ENCODE results near the gene LIMCH1.

The LIMCH1 gene

GRCh38 chr4:41599192-41599786 is 61.3 kb downstream of the LIMCH1 start:
- Histone ChIP-seq H3K9ac (no peak overlapping the region), H3K4me2 (no peak overlapping the region), H3K4me1 (0 out of 2 replicates have a peak, but pooled peaks cover 4% of the 10 kb centered on the region), H3K36me3 (no peaks in the 10 kb centered on the region), H3K27ac (no peak overlapping the region), H3K4me3 (no peak overlapping the region), H3K9me3 (no peaks in the 10 kb centered on the region), H4K20me1 (no peaks in the 10 kb centered on the region), H3K27me3 (no peaks in the 10 kb centered on the region)
- TF ChIP-seq Cebpa-rat (IDR thresholded peaks at IDR 0.05) = no peak

GRCh38 chr4:41600243-41600912 is 62.4 kb downstream of the LIMCH1 start:
- Histone ChIP-seq H3K27ac (no peak overlapping the region), H3K36me3 (no peaks in the 10 kb centered on the region), H4K20me1 (no peaks in the 10 kb centered on the region), H3K27me3 (no peaks in the 10 kb centered on the region), H3K4me2 (no peak overlapping the region), H3K9me3 (no peaks in the 10 kb centered on the region), H3K4me3 (no peak overlapping the region), H3K9ac (no peak overlapping the region), H3K4me1 (no peaks in the 10 kb centered on the region)
- TF ChIP-seq Cebpa-rat (IDR thresholded peaks at IDR 0.05) = no peak

DNA sequence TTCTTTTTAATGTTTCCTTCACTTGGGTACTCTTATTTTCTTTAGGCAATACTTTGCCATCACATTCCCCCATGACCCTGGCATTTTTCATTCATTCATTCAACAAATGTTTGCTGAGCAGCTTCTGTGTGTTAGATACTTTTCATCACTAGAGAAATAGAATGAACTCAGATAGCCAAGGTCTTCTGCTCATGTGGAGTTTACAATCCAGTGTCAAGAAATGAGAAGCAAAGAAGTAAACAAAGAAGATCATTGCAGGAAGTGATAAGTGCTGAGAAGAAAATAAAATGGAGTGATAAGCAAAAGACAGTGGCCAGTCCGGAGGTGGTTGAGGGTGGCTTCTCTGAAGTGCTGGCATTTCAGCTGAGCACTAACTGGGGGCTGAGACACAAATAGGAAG is 63.1 kb downstream of the LIMCH1 start:
- TF ChIP-seq Cebpa-rat (IDR thresholded peaks at IDR 0.05) = no peak

DNA sequence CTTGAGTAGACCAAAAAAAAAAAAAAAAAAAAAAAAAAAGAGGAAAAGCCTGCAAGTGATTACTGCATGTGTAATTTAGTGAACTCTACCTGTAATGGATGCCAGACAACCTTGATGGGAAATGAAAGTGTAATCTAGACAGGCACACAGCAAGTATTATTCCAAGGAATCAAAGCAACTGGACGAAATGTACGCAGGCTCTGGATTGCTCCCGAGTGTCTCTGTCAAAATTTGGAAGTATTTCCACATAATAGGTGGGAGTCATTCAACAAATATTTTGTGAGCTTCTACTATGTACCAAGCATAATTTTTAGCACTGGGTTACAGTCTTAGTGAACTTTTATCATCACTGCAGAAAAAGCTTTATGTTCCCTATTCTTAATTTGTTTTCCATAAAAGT is 64.2 kb downstream of the LIMCH1 start:
- Histone ChIP-seq H3K4me2 (no peak overlapping the region), H3K36me3 (no peaks in the 10 kb centered on the region), H3K4me1 (no peaks in the 10 kb centered on the region), H3K9me3 (no peaks in the 10 kb centered on the region), H3K27me3 (no peaks in the 10 kb centered on the region), H3K4me3 (no peak overlapping the region), H3K9ac (no peak overlapping the region), H3K27ac (no peak overlapping the region), H4K20me1 (no peaks in the 10 kb centered on the region)
- no peak for TF ChIP-seq Cebpa-rat (IDR thresholded peaks at IDR 0.05)

More for the DNA sequence above, 63.1 kb downstream of the LIMCH1 start:
- no peaks in the 10 kb centered on the region for H4K20me1 ChIP-seq
- H3K27ac ChIP-seq = no peak overlapping the region
- H3K4me1 ChIP-seq = no peaks in the 10 kb centered on the region
- no peak overlapping the region for H3K4me3 ChIP-seq
- no peaks in the 10 kb centered on the region for H3K36me3 ChIP-seq
- H3K4me2 ChIP-seq = no peak overlapping the region
- H3K9ac ChIP-seq = no peak overlapping the region
- no peaks in the 10 kb centered on the region for H3K9me3 ChIP-seq
- no peaks in the 10 kb centered on the region for H3K27me3 ChIP-seq

GRCh38 chr4:41602886-41603498 is 65.0 kb downstream of the LIMCH1 start:
- Histone ChIP-seq H3K4me3 (no peak overlapping the region), H4K20me1 (no peaks in the 10 kb centered on the region), H3K9ac (no peak overlapping the region), H3K4me1 (no peaks in the 10 kb centered on the region), H3K4me2 (no peak overlapping the region), H3K27ac (no peak overlapping the region), H3K9me3 (no peaks in the 10 kb centered on the region), H3K27me3 (no peaks in the 10 kb centered on the region), H3K36me3 (no peaks in the 10 kb centered on the region)
- no peak for TF ChIP-seq Cebpa-rat (IDR thresholded peaks at IDR 0.05)

DNA sequence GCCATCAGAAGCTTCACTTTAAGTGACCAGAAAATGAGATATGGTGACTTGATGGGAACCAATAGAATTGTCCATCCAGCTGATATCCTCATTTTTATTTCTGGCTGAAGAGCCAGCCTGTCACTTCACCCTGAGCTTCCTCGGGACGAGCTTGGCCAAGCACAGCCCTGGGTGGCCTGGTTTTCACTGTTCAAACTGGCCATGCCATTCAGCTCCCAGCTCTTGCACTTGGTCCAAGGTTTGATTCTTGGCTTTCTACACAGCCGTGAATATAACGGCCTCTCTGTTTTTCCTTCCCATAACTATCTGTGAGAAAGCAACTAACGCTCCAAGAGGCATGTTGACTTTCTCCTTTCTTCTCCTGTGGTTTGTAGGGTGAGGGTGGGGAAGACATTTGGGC is 71.9 kb downstream of the LIMCH1 start:
- no peaks in the 10 kb centered on the region for H4K20me1 ChIP-seq
- H3K9ac ChIP-seq = no peak overlapping the region
- H3K36me3 ChIP-seq = no peaks in the 10 kb centered on the region
- no peaks in the 10 kb centered on the region for H3K27me3 ChIP-seq
- no peak overlapping the region for H3K4me2 ChIP-seq
- H3K9me3 ChIP-seq = no peaks in the 10 kb centered on the region
- no peak overlapping the region for H3K27ac ChIP-seq
- 0 out of 2 replicates have a peak, but pooled peaks cover 9% of the 10 kb centered on the region for H3K4me1 ChIP-seq
- no peak for TF ChIP-seq Cebpa-rat (IDR thresholded peaks at IDR 0.05)
- no peak overlapping the region for H3K4me3 ChIP-seq

GRCh38 chr4:41610474-41610873 is 72.5 kb downstream of the LIMCH1 start:
- H4K20me1 ChIP-seq = no peaks in the 10 kb centered on the region

DNA sequence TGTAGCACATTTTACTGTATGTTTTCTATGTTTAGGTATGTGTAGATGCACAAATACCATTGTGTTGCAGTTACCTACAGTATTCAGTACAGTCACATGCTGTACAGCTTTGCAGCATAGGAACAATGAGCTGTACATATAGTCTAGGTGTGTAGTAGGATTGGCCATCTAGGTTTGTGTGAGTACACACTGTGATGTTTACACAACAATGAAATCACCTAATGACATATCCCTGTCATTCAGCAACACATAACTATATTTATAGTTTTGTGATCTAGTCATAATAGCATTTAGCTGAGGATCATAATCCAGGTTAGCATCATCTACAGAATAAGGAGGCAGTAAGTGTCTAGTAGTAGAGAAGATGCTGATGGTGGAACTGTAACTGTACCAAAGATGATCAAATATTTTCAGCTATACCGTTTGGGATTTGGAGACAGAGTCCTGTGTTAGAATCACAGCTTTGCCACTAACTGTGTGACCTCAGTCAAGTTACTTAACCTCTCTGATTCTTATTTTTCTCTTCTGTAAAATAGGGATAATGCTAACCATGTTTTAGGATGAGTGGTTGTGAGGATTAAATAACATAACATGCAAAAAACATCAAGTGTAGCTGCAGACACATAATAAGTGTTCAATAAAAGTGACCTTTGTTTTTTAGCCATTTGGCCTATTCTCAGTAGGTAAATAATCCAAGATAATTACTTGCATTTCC is 73.3 kb downstream of the LIMCH1 start:
- Histone ChIP-seq H4K20me1 (no peaks in the 10 kb centered on the region), H3K9ac (no peak overlapping the region), H3K4me1 (0 out of 2 replicates have a peak, but pooled peaks cover 9% of the 10 kb centered on the region), H3K4me2 (no peak overlapping the region), H3K36me3 (no peaks in the 10 kb centered on the region), H3K27ac (no peak overlapping the region), H3K4me3 (no peak overlapping the region), H3K27me3 (no peaks in the 10 kb centered on the region), H3K9me3 (no peaks in the 10 kb centered on the region)
- no peak for TF ChIP-seq Cebpa-rat (IDR thresholded peaks at IDR 0.05)

More at GRCh38 chr4:41610474-41610873, 72.5 kb downstream of the LIMCH1 start:
- Histone ChIP-seq H3K9me3 (no peaks in the 10 kb centered on the region), H3K4me2 (no peak overlapping the region), H3K4me1 (0 out of 2 replicates have a peak, but pooled peaks cover 9% of the 10 kb centered on the region), H3K36me3 (no peaks in the 10 kb centered on the region), H3K27ac (no peak overlapping the region), H3K4me3 (no peak overlapping the region), H3K27me3 (no peaks in the 10 kb centered on the region), H3K9ac (no peak overlapping the region)
- no peak for TF ChIP-seq Cebpa-rat (IDR thresholded peaks at IDR 0.05)

- Histone ChIP-seq H3K36me3 (no peaks in the 10 kb centered on the region), H3K4me2 (no peak overlapping the region), H4K20me1 (no peaks in the 10 kb centered on the region), H3K4me1 (0 out of 2 replicates have a peak, but pooled peaks cover 9% of the 10 kb centered on the region), H3K4me3 (no peak overlapping the region), H3K9ac (no peak overlapping the region), H3K9me3 (no peaks in the 10 kb centered on the region), H3K27me3 (no peaks in the 10 kb centered on the region), H3K27ac (no peak overlapping the region)
- no peak for TF ChIP-seq Cebpa-rat (IDR thresholded peaks at IDR 0.05)
These were observed 74.2 kb downstream of the LIMCH1 start for GRCh38 chr4:41611881-41612871.
